Spleen (tissue), 11 donors: ENCODE data around the gene MDFIC2. TPM values are rescaled to one million over a fixed set of nuclear protein-coding genes. Genes with fewer than 3 reads are reported as not detected.
"Not testable (repeated sequence)": the region's sequence is repeated elsewhere in the genome, so short reads cannot be mapped to it uniquely, and the experiment has no call there.

Experiments used
- DNase-seq: peaks from one replicate; pipeline ENCODE4 v3.0.0-alpha.2; 2020
- H3K27ac ChIP-seq, 8 donors: fragments of 200-600 bp; sonication (generic) in 7 of 8; 1 replicate in 4 of 8; 2 replicates in 4 of 8; pipeline versions ENCODE4 v1.5.0 to v1.8.0; 2016 to 2021; ENCODE audit warnings: inconsistent platforms in 4 of 8, mild to moderate bottlenecking in 4 of 8, moderate library complexity in 1 of 8
- H3K27me3 ChIP-seq, 7 donors: fragments of 200-600 bp; sonication (generic) in 6 of 7; replicated peaks in 1 of 7; 1 replicate in 4 of 7; 2 replicates in 3 of 7; pipeline versions ENCODE4 v1.5.0 to v1.8.0; 2016 to 2021; ENCODE audit warnings: inconsistent platforms in 3 of 7, mild to moderate bottlenecking in 1 of 7
- H3K36me3 ChIP-seq, 6 donors: fragments of 200-600 bp; sonication (generic) in 5 of 6; 1 replicate in 4 of 6; 2 replicates in 2 of 6; pipeline versions ENCODE4 v1.5.0 to v1.8.0; 2016 to 2021; ENCODE audit warnings: inconsistent platforms in 2 of 6
- H3K4me1 ChIP-seq, 6 donors: fragments of 200-600 bp; sonication (generic) in 5 of 6; 1 replicate in 3 of 6; 2 replicates in 3 of 6; pipeline versions ENCODE4 v1.5.0 to v1.8.0; 2016 to 2021; ENCODE audit warnings: inconsistent platforms in 3 of 6
- H3K4me3 ChIP-seq, 8 donors: fragments of 200-600 bp; sonication (generic) in 7 of 8; 1 replicate in 4 of 8; 2 replicates in 4 of 8; pipeline versions ENCODE4 v1.5.0 to v1.8.0; 2016 to 2021; ENCODE audit warnings: inconsistent platforms in 4 of 8, mild to moderate bottlenecking in 4 of 8, moderate library complexity in 2 of 8
- H3K9me3 ChIP-seq, 8 donors: fragments of 200-600 bp; sonication (generic) in 7 of 8; 1 replicate in 4 of 8; 2 replicates in 4 of 8; pipeline versions ENCODE4 v1.5.0 to v1.8.0; 2016 to 2021; ENCODE audit warnings: inconsistent platforms in 4 of 8
- CTCF ChIP-seq, 11 experiments: fragments of 200-600 bp in 7 of 11; fragments of 450-650 bp in 4 of 11; sonication (generic) in 4 of 11; IDR thresholded peaks in 8 of 11; conservative IDR thresholded peaks in 3 of 11; 1 replicate in 7 of 11; 2 replicates in 4 of 11; pipeline versions ENCODE4 v1.4.0 to v1.8.0; 2016 to 2021; ENCODE audit warnings: antibody characterized with exemption in 11 of 11, inconsistent platforms in 4 of 11, mild to moderate bottlenecking in 1 of 11
- POLR2A ChIP-seq, 3 donors: fragments of 450-650 bp; IDR thresholded peaks; one replicate each; pipeline ENCODE4 v1.5.1; 2017; ENCODE audit warnings: antibody characterized with exemption in 3 of 3, mild to moderate bottlenecking in 1 of 3
- POLR2AphosphoS5 ChIP-seq, 3 donors: sonication (generic); formaldehyde crosslinking; IDR thresholded peaks; one replicate each; pipeline ENCODE4 v1.5.1; 2017; ENCODE audit warnings: antibody characterized with exemption in 3 of 3
- WGBS, 5 donors: extraction: QIAGEN DNeasy Blood & Tissue Kit in 3 of 5; methylation state at CpG; one replicate each; pipeline versions ENCODE4 v1.1.5 to v1.1.7; 2013 to 2018; 5-methylcytosine and 5-hydroxymethylcytosine counted together
- intact Hi-C: fragments of 100-400 bp; cut with DNase I; formaldehyde crosslinking; loops from one replicate; pipeline ENCODE4 v1.15.0; 2023; ENCODE audit warnings: low total_unique reads
- polyA plus RNA-seq, 3 donors: library from polyadenylated mRNA; stranded (reverse); fragments of 200-250 nt; gene quantifications; one replicate each; pipeline ENCODE4 v1.2.1, GENCODE V29; 2013
- total RNA-seq, 7 donors: library from RNA; depleted of rRNA in 3 of 7; stranded (reverse); fragments of >200 nt in 3 of 7; fragmentation: NEBNext Ultra II Directional in 4 of 7; extraction: Animal tissue kit (Norgen Biotek cat#: 25700) in 4 of 7; gene quantifications; one replicate each; pipeline versions ENCODE4 v1.1.0 to v1.2.1, GENCODE V29; 2016 to 2021
- donor health status: healthy with polysubstance abuse.
- donor health status: DM: no; HTN: no; CAD: no; lungs with moderate emphysema.
- donor health status: DM: no; HTN: no; CAD: no.
- donor health status: Bipolar disorder and iron deficiency.
- donor health status: healthy.
- donor health status: DM: no; HTN: no; CAD: no.
- donor health status: DM: yes; HTN: yes; CAD: no.

The MDFIC2 gene
- total and polyA plus RNA-seq, 10 donors, result not detected

- 67 to 74% (median 72%) methylated on average over 3 of the region's 3 CpGs for WGBS, 5 donors
Measured at GRCh38 chr3:70227437-70227836, 85.0 kb downstream of the MDFIC2 start.

GRCh38 chr3:70225146-70225545, 87.3 kb downstream of the MDFIC2 start:
- no peaks in the 10 kb centered on the region for H3K36me3 ChIP-seq
- TF ChIP-seq CTCF (IDR thresholded peaks at IDR 0.05 in 8 of 11, conservative IDR thresholded peaks at IDR 0.05 in 3 of 11) (no peak), POLR2AphosphoS5 (IDR thresholded peaks at IDR 0.05) (no peak), POLR2A (IDR thresholded peaks at IDR 0.05) (no peak)
- H3K9me3 ChIP-seq, result peaks cover 0 to 4% (median 0%) of the 10 kb centered on the region in 8 donors
- no peak for DNase-seq
- H3K27ac ChIP-seq, result no peak overlapping the region
- intact Hi-C loops, result no loop called here
- peaks cover 0 to 6% (median 0%) of the 10 kb centered on the region in 7 donors for H3K27me3 ChIP-seq
- no peaks in the 10 kb centered on the region for H3K4me1 ChIP-seq
- no peak overlapping the region for H3K4me3 ChIP-seq
- WGBS, 5 donors, result 71 to 87% (median 78%) methylated on average over 3 of the region's 3 CpGs

More at GRCh38 chr3:70227437-70227836, 85.0 kb downstream of the MDFIC2 start:
- H3K4me1 ChIP-seq, result no peaks in the 10 kb centered on the region
- no peak overlapping the region for H3K27ac ChIP-seq
- H3K36me3 ChIP-seq, result no peaks in the 10 kb centered on the region
- H3K9me3 ChIP-seq, result peaks cover 0 to 4% (median 0%) of the 10 kb centered on the region in 8 donors
- no peak overlapping the region for H3K4me3 ChIP-seq
- H3K27me3 ChIP-seq, result peaks cover 0 to 6% (median 0%) of the 10 kb centered on the region in 7 donors
- intact Hi-C loops, result no loop called here
- no peak for DNase-seq
- no peak for TF ChIP-seq POLR2A (IDR thresholded peaks at IDR 0.05)
- TF ChIP-seq CTCF (IDR thresholded peaks at IDR 0.05 in 8 of 11, conservative IDR thresholded peaks at IDR 0.05 in 3 of 11), result no peak
- no peak for TF ChIP-seq POLR2AphosphoS5 (IDR thresholded peaks at IDR 0.05)

GRCh38 chr3:70224337-70224736, 88.1 kb downstream of the MDFIC2 start:
- 63 to 65% (median 64%) methylated on average over 5 of the region's 5 CpGs for WGBS, 5 donors
- TF ChIP-seq POLR2AphosphoS5 (IDR thresholded peaks at IDR 0.05), result no peak
- TF ChIP-seq CTCF (IDR thresholded peaks at IDR 0.05 in 8 of 11, conservative IDR thresholded peaks at IDR 0.05 in 3 of 11), result no peak
- no peak for TF ChIP-seq POLR2A (IDR thresholded peaks at IDR 0.05)
- Histone ChIP-seq H3K4me1 (no peaks in the 10 kb centered on the region), H3K36me3 (no peaks in the 10 kb centered on the region), H3K27ac (no peak overlapping the region), H3K4me3 (no peak overlapping the region), H3K27me3 (peaks cover 0 to 6% (median 0%) of the 10 kb centered on the region in 7 donors), H3K9me3 (peaks cover 0 to under 1% (median 0%) of the 10 kb centered on the region in 8 donors)
- DNase-seq, result no peak
- intact Hi-C loops, result no loop called here

GRCh38 chr3:70218471-70218870, 94.0 kb downstream of the MDFIC2 start:
- Histone ChIP-seq H3K4me1 (no peaks in the 10 kb centered on the region), H3K4me3 (no peak overlapping the region), H3K27me3 (no peaks in the 10 kb centered on the region), H3K9me3 (no peaks in the 10 kb centered on the region), H3K27ac (no peak overlapping the region), H3K36me3 (no peaks in the 10 kb centered on the region)
- intact Hi-C loops, result no loop called here
- no peak for DNase-seq
- 70 to 79% (median 73%) methylated on average over 3 of the region's 3 CpGs for WGBS, 5 donors
- TF ChIP-seq POLR2A (IDR thresholded peaks at IDR 0.05) (no peak), CTCF (IDR thresholded peaks at IDR 0.05 in 8 of 11, conservative IDR thresholded peaks at IDR 0.05 in 3 of 11) (no peak), POLR2AphosphoS5 (IDR thresholded peaks at IDR 0.05) (no peak)

GRCh38 chr3:70211274-70211673, 101.2 kb downstream of the MDFIC2 start:
- H3K4me1 ChIP-seq, intact Hi-C loops, H3K27ac ChIP-seq, H3K27me3 ChIP-seq, H3K4me3 ChIP-seq, H3K9me3 ChIP-seq, DNase-seq, H3K36me3 ChIP-seq: not testable (repeated sequence)
